Measurements from ENCODE around the gene HOTAIR.

- TF ChIP-seq CTCF (conservative IDR thresholded peaks at IDR 0.05; ENCODE audit: low read depth, low read length) (no peak), EZH2 (IDR thresholded peaks at IDR 0.05; ENCODE audit: low read length, unreplicated experiment) (no peak), EZH2phosphoT487 (IDR thresholded peaks at IDR 0.05; ENCODE audit: borderline replicate concordance, low read length) (no peak)
Observed at GRCh38 chr12:53976823-53977595, 2.3 kb upstream of the HOTAIR start.

All from PC-3 (cell line).